ENCODE data around the gene GOLGA6L24.
"Not testable (repeated sequence)": the region's sequence is repeated elsewhere in the genome, so short reads cannot be mapped to it uniquely, and the experiment has no call there.

GOLGA6L24 gene

GRCh38 chr15:28357984-28358383 lies at the start of gene GOLGA6L24:
Gene GOLGA6L24 (minus strand): TSS chr15:28358084. CDS start chr15:28358023, 61 bp downstream.
- not testable (repeated sequence) for DNase-seq

- not testable (repeated sequence) for DNase-seq
Measured at GRCh38 chr15:28402774-28403435, 45.0 kb upstream of the GOLGA6L24 start.

DNA sequence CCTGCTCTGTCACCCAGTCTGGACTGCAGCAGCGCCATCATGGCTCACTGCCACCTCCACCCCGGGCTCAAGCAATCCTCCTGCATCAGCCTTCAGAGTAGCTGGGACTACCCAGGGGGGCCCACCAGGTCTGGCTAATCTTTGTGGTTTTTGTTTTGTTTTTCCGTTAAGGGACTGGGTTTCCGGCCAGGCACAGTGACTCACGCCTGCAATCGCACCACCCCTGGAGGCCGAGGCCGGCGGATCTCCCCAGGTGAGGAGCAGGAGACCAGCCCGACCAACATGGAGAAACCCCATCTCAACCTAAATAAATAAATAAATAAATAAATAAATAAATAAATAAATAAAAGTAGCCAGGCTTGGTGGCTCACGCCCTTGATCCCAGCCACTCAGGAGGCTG lies 38.1 kb upstream of the GOLGA6L24 start:
- DNase-seq = not testable (repeated sequence)

DNA sequence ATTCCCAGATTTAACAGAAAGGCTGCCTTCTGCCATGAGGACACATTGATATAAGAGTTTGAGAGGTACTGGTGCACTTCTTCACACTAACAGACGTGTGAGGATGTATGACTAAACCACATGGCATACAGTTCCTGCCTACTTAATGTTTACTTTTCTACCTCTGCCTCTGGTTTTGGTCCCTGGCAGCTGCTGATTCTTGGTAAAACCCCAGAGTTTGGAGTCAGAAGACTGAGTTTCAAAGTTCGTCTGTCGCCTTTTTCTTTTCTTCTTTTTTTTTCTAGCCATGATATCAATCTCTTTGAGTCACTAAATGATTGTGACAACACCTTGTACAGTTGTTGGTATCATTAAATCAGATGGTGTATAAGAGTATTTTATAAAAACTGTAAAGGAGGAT lies 22.2 kb upstream of the GOLGA6L24 start:
- not testable (repeated sequence) for DNase-seq

GRCh38 chr15:28378364-28378763 lies 20.5 kb upstream of the GOLGA6L24 start, which contains the start of gene GOLGA8F:
Gene GOLGA8F (plus strand): TSS chr15:28378664. CDS start chr15:28378762, 98 bp downstream.
- DNase-seq = not testable (repeated sequence)

DNA sequence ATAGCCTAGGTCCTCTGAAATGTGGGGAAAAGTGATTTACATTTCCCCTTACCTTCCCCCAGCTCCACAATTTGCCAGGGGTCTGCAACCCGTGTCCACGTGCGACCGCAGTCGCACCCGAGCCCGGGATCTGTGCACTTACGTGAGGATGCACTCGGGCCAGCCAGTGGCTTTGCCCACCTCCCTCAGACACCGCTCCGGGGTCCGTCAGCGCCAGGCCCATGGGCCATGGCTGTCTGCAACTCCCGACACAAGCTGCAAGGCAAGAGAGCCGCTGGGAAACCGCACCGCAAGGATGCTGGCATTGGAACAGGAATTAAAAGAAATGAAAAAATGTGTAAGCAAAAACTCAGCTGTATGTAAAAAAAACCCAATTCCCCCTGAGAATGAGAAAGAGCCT lies 7.6 kb upstream of the GOLGA6L24 start:
- DNase-seq = not testable (repeated sequence)

DNA sequence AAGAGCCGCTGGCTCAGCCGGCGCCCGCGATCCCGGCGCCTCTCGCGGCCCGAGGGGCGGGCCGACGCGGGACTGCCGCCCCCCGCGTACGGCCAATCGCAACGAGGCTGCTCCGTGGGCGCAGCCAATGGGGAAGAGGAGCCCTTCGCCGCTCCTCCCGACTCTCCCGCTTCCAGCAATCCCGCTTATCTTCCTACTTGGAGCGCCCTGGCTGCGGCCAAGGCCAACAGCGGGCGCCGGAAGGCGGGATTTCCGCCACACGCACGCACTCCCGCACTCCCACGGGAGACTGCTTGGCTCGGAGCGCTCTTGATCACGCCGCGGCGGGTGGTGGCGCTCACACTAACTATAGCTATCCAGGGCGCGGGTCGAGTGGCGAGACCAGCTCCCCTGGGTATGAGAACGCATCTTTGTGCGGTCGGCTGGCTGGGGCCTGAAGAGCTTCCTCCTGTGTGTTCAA lies 35.7 kb downstream of the GOLGA6L24 start, which contains the start of gene HERC2:
HERC2 (minus strand) TSS at position 51 of the 460 bp plus-strand sequence. CDS start 746 bp downstream, outside the sequence.
- not testable (repeated sequence) for DNase-seq

DNA sequence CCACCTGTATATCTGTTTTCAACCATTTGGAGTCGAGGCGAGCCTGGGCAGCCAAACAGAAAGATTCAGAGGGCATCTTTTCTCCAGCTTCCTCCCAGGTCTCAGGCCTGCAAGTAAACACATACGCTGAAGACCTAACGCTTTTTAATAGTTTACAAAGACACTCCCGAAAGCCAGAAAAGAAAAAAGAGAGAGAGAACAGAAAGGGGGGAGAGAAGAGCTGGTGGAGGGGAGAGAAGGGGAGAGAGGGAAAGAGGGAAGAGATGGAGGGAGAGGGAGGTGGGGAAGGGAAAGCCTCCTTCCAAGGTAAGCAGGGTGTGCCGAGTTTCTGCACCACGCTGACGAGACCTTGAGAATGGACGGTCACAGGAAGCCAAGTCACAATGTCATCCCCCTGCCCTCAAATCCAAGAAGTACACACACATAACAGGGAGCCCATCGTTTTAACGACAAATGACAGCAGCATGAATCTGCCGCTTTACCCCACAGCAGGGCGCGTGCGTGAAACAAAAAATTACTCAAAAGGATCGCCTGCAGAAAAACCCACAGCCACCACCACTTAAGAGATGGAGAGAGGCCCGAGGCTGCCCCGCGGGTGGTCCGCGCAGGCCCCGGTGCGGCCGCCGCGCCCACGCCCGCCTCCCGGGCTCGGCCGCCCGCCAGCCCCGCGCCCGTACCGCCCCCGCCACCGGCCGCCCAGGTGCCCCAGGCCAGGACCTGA lies 36.4 kb downstream of the GOLGA6L24 start:
- not testable (repeated sequence) for DNase-seq

DNA sequence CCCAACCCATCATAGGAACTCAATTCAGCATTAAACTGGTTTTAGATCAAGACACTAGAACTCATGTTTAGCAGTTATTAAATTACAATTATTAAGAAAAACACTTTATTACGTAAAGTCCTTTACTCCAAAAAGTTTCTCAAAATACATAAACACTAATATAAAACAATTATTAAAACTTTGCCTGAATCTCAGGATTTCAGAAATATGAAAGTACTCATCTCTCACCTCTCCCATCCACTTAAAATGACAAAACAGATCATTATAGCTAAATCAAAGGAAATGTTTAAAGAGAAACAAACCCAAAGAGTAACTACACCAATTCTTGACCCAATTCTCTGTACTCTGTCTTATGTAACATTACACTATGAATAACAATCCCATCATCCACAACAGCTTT lies 38.2 kb downstream of the GOLGA6L24 start:
- not testable (repeated sequence) for DNase-seq

GRCh38 chr15:28318828-28319227 lies 39.1 kb downstream of the GOLGA6L24 start:
- DNase-seq = not testable (repeated sequence)

DNA sequence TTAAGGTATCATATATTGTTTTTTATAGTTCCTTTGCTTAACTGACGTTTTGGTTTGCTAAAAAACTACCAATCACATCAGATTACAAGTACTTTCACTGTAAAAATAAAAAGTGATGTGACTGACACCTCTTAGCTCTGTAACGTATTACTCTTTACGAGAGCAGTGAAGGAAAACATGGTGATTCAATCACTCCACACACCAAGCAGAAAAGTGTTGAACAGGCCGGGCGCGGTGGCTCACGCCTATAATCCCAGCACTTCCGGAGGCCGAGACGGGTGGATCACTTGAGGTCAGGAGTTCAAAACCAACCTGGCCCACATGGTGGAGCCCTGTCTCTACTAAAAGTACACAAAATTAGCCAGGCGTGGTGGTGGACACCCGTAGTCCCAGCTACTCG lies 39.8 kb downstream of the GOLGA6L24 start:
- not testable (repeated sequence) for DNase-seq

- not testable (repeated sequence) for DNase-seq
Measured at GRCh38 chr15:28316958-28317357, 40.9 kb downstream of the GOLGA6L24 start.

DNA sequence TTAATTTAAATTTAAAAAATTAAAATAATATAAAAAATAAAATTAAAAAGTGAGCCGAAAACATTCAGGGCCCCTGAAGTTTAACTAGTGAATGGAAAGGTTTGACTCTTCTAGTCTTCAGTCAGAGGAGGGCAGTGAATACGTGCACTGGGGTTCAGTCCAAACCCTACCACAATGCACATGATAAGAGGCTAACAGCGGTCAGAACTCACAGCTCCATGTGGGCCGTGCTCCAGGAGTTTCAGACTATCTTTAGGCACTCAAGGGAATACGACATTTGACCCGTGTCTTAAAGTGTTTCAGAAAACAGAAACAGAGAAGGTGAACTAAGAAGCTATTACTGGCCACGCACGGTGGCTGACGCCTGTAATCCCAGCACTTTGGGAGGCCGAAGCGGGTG lies 47.4 kb downstream of the GOLGA6L24 start:
- not testable (repeated sequence) for DNase-seq

DNA sequence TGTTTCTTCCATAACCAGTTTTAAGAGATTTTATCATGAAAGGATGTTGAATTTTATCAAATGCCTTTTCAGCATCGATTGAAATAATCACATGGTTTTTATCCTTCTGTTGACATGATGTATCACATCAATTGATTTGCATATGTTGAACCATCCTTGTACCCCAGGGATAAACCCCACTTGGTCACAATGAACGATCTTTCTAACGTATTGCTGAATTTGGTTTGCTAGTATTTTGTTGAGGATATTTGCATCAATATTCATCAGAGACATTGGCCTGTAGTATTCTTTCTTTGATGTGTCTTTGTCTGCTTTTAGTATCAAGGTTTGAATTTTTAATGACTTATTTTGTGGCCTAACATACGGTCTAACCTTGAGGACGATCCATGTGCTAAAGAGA lies 49.2 kb downstream of the GOLGA6L24 start:
- not testable (repeated sequence) for DNase-seq
